A549 (cell line): Measurements from ENCODE around the gene CLIC5. TPM values are rescaled to one million over a fixed set of nuclear protein-coding genes. Genes with fewer than 3 reads are reported as not detected.

ENCODE experiments used
- ATAC-seq, 2 experiments: fragments of 200-7000 bp in 1 of 2; fragments of >200 bp in 1 of 2; cut with Nextera tagmentation in 1 of 2; cut with Tn5 transposase in 1 of 2; 3 replicates each; pipeline versions ENCODE4 v1.8.0 to v1.9.1; 2018 to 2020; ENCODE audit warnings: mild to moderate bottlenecking in 1 of 2, moderate library complexity in 1 of 2
- CTCF ChIA-PET: fragments of 300-600 bp; sonication (Branson Sonifier 250); formaldehyde crosslinking; extraction: SDS; loops from one replicate; lab custom pipeline; 2021; ENCODE audit warnings: antibody characterized with exemption, inconsistent platforms; lab: Yijun Ruan, JAX
- POLR2A ChIA-PET: fragments of 350-600 bp; formaldehyde crosslinking; extraction: SDS; loops from one replicate; lab custom pipeline; 2021; ENCODE audit warnings: antibody characterized with exemption, inconsistent platforms; lab: Yijun Ruan, JAX
- DNase-seq, 2 experiments: peaks; one replicate each; pipeline versions ENCODE4 v3.0.0 to v3.0.0-alpha.2; 2011 to 2016; ENCODE audit warnings: low read depth in 1 of 2, low spot score in 1 of 2
- FAIRE-seq: peaks from 2 replicates; lab custom pipeline; 2011; peaks lifted over from hg19 to GRCh38; lab: Jason Lieb, UNC
- H3K27ac ChIP-seq, 2 experiments: fragments of >200 bp; sonication (Bioruptor Twin); formaldehyde crosslinking; 3 replicates each; pipeline ENCODE4 v1.5.1; 2016 to 2017
- H3K4me1 ChIP-seq: fragments of >200 bp; sonication (Bioruptor Twin); formaldehyde crosslinking; 3 replicates; pipeline ENCODE4 v1.6.1; 2016
- H3K4me2 ChIP-seq: fragments of >200 bp; sonication (Bioruptor Twin); formaldehyde crosslinking; 3 replicates; pipeline ENCODE4 v1.6.1; 2016
- H3K4me3 ChIP-seq: fragments of >200 bp; sonication (Bioruptor Twin); formaldehyde crosslinking; 3 replicates; pipeline ENCODE4 v1.5.1; 2016
- H3K9me3 ChIP-seq: fragments of >200 bp; sonication (Bioruptor Twin); formaldehyde crosslinking; 3 replicates; pipeline ENCODE4 v1.6.1; 2016
- CBX2 ChIP-seq: fragments of 200-600 bp; sonication (generic); IDR thresholded peaks from 2 replicates; pipeline ENCODE4 v1.6.1; 2016; ENCODE audit warnings: low read depth, mild to moderate bottlenecking, borderline replicate concordance
- CBX8 ChIP-seq: fragments of 200-600 bp; sonication (generic); IDR thresholded peaks from 2 replicates; pipeline ENCODE4 v1.6.1; 2016
- E2F6 ChIP-seq: IDR thresholded peaks from 2 replicates; pipeline ENCODE4 v1.6.1; 2012; ENCODE audit warnings: low read depth, borderline replicate concordance
- EP300 ChIP-seq, 2 experiments: fragments of >200 bp; sonication (Bioruptor Twin); formaldehyde crosslinking; IDR thresholded peaks; 2 replicates in 1 of 2; 3 replicates in 1 of 2; pipeline ENCODE4 v1.6.1; 2016 to 2017
- FOSL2 ChIP-seq, 2 experiments: fragments of 450-650 bp in 1 of 2; fragments of >200 bp in 1 of 2; sonication (Bioruptor Twin) in 1 of 2; formaldehyde crosslinking; IDR thresholded peaks; 2 replicates each; pipeline versions ENCODE4 v1.5.0 to v1.6.1; 2016 to 2020; ENCODE audit warnings: mild to moderate bottlenecking in 1 of 2, moderate library complexity in 1 of 2
- HEYL ChIP-seq: fragments of 250-450 bp; sonication (Bioruptor Pico); IDR thresholded peaks from 2 replicates; pipeline ENCODE4 v1.8.0; 2021; ENCODE audit warnings: mild to moderate bottlenecking, moderate library complexity
- HOXA7 ChIP-seq: fragments of 250-450 bp; sonication (Bioruptor Pico); IDR thresholded peaks from 2 replicates; pipeline ENCODE4 v1.5.0; 2020; ENCODE audit warnings: mild to moderate bottlenecking, moderate library complexity
- HOXB13 ChIP-seq: fragments of 250-450 bp; sonication (Bioruptor Pico); IDR thresholded peaks from 2 replicates; pipeline ENCODE4 v1.5.0; 2020; ENCODE audit warnings: low read depth, mild to moderate bottlenecking, moderate library complexity
- JUNB ChIP-seq: fragments of >200 bp; sonication (Bioruptor Twin); formaldehyde crosslinking; IDR thresholded peaks from 2 replicates; pipeline ENCODE4 v1.6.1; 2016
- KDM5A ChIP-seq: fragments of 200-600 bp; sonication (generic); IDR thresholded peaks from 2 replicates; pipeline ENCODE4 v1.6.1; 2016; ENCODE audit warnings: antibody characterized with exemption, mild to moderate bottlenecking
- MAX ChIP-seq: IDR thresholded peaks from 2 replicates; pipeline ENCODE4 v1.6.1; 2012
- NFE2L2 ChIP-seq: fragments of 150-350 bp; conservative IDR thresholded peaks from 2 replicates; pipeline ENCODE4 v1.6.1; 2014; ENCODE audit warnings: low read length
- NPAS2 ChIP-seq: fragments of 250-450 bp; sonication (Bioruptor Pico); IDR thresholded peaks from 2 replicates; pipeline ENCODE4 v1.8.0; 2022; ENCODE audit warnings: mild to moderate bottlenecking, moderate library complexity, borderline replicate concordance
- RFX5 ChIP-seq: fragments of 450-650 bp; IDR thresholded peaks from 2 replicates; pipeline ENCODE4 v1.7.1; 2014; ENCODE audit warnings: antibody characterized with exemption, mild to moderate bottlenecking, moderate library complexity
- SMC3 ChIP-seq: fragments of >200 bp; sonication (Bioruptor Twin); formaldehyde crosslinking; IDR thresholded peaks from 3 replicates; pipeline ENCODE4 v1.6.1; 2018; ENCODE audit warnings: inconsistent platforms
- SREBF2 ChIP-seq: fragments of 450-650 bp; IDR thresholded peaks from 2 replicates; pipeline ENCODE4 v1.6.1; 2014; ENCODE audit warnings: mild to moderate bottlenecking, moderate library complexity
- TP53 ChIP-seq: fragments of 250-450 bp; sonication (Bioruptor Pico); IDR thresholded peaks from 2 replicates; pipeline ENCODE4 v1.5.0; 2021; ENCODE audit warnings: mild to moderate bottlenecking, moderate library complexity
- ZC3H11A ChIP-seq: fragments of 450-650 bp; IDR thresholded peaks from 2 replicates; pipeline ENCODE4 v1.6.1; 2014; ENCODE audit warnings: antibody characterized with exemption, mild to moderate bottlenecking
- WGBS: methylation state at CpG from one replicate; pipeline ENCODE4 v1.1.6; 2017; ENCODE audit errors: missing lambda C conversion rate; 5-methylcytosine and 5-hydroxymethylcytosine counted together
- polyA plus RNA-seq, 4 experiments: library from polyadenylated mRNA; depleted of rRNA in 3 of 4; stranded (reverse); fragments of >200 nt; fragmentation: RNase III in 1 of 4; extraction: RNeasy Plus Mini Kit Qiagen cat#74134 plus additional on column Dnase treatment in 1 of 4; gene quantifications; 2 replicates in 3 of 4; 3 replicates in 1 of 4; pipeline ENCODE4 v1.2.3, GENCODE V29; 2011 to 2017
- TF ChIP-seq, protein P1 (sequence below): IDR thresholded peaks from 2 replicates; pipeline ENCODE4 v1.6.1; 2012
- TF ChIP-seq, protein P2 (sequence below): fragments of 250-450 bp; sonication (Bioruptor Pico); IDR thresholded peaks from 2 replicates; pipeline ENCODE4 v1.5.0; 2021; ENCODE audit warnings: mild to moderate bottlenecking, moderate library complexity, borderline replicate concordance
- TF ChIP-seq, protein P3 (sequence below): fragments of >200 bp; sonication (Bioruptor Twin); formaldehyde crosslinking; IDR thresholded peaks from 3 replicates; pipeline ENCODE4 v1.6.1; 2016

CLIC5 gene
- polyA plus RNA-seq, 2 of the 4 experiments (the other 2 are of a cell fraction): not detected

DNA sequence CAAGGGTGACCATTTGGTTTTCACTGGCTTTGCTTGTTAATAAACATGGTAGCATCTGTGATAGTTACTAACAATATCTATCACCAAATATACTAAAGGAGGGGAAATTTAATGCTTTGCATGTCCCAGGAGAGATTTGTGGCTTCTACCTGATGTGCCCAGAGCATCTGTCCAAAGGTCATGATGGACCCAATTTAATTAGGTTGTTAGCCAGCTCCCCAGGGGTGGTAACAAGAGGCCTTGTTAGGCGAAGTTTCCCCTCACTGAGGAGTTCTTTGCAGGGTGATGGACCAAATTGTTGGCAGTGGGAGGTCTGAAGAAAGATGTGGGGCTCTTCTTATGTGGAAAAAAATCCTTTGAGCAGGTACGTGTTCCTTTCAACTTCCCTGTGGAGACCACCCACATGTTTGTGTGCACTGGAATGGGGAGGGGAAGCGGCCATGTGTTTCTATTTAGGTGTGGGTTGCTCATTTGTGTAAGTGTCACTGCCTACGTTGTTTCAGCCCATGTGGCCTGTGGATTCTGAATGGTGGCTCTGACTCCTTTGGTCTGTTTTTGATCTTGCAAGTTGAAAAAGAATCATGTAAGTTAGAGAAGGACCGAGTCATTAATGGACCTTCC is 137.6 kb downstream of the CLIC5 start (continued):
- TF ChIP-seq NPAS2 (CRISPR knock-in tag): no peak
- no peak for TF ChIP-seq ZC3H11A
- no peak for TF ChIP-seq HEYL (CRISPR knock-in tag)
- no peak for TF ChIP-seq CBX2
- TF ChIP-seq, protein P1, sequence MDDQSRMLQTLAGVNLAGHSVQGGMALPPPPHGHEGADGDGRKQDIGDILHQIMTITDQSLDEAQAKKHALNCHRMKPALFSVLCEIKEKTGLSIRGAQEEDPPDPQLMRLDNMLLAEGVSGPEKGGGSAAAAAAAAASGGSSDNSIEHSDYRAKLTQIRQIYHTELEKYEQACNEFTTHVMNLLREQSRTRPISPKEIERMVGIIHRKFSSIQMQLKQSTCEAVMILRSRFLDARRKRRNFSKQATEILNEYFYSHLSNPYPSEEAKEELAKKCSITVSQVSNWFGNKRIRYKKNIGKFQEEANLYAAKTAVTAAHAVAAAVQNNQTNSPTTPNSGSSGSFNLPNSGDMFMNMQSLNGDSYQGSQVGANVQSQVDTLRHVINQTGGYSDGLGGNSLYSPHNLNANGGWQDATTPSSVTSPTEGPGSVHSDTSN: no peak
- TF ChIP-seq SMC3: no peak

DNA sequence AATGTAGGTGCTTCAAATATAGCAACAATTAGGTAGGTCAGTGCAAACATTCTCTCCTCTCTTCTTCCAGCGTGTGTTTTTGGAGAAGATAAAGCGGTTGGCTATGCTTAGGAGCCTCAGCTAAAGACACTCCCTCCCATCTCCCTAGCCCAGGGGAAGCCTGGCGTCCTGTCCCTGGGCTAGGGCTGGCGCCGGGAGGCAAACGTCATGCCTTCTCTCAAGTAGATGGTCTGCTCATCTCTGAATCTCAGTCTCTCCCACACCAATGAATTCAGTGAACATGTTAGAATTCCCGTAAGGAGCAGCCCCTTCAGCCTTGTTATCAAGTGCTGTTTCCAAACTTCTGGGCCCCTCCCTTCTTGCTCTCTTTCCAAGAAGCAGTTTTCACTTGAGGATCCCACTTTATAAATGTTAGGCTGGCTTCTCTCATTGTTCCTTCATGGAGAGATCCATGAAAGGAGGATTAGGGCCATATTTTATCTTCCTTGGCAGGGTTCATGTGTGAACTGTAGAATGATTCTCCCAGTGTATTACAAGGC is 142.8 kb downstream of the CLIC5 start:
- no peaks in the 10 kb centered on the region for H3K9me3 ChIP-seq
- DNase-seq: no peak
- no peak for TF ChIP-seq NFE2L2
- TF ChIP-seq HOXB13 (CRISPR knock-in tag): no peak
- TF ChIP-seq, protein P2, sequence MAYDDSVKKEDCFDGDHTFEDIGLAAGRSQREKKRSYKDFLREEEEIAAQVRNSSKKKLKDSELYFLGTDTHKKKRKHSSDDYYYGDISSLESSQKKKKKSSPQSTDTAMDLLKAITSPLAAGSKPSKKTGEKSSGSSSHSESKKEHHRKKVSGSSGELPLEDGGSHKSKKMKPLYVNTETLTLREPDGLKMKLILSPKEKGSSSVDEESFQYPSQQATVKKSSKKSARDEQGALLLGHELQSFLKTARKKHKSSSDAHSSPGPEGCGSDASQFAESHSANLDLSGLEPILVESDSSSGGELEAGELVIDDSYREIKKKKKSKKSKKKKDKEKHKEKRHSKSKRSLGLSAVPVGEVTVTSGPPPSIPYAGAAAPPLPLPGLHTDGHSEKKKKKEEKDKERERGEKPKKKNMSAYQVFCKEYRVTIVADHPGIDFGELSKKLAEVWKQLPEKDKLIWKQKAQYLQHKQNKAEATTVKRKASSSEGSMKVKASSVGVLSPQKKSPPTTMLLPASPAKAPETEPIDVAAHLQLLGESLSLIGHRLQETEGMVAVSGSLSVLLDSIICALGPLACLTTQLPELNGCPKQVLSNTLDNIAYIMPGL (CRISPR knock-in tag): no peak
- no peak for TF ChIP-seq CBX2
- no peak for TF ChIP-seq HOXA7 (CRISPR knock-in tag)
- no peak for TF ChIP-seq CBX8
- TF ChIP-seq EP300 (IDR thresholded peaks at IDR 0.05): no peak
- TF ChIP-seq, protein P3, sequence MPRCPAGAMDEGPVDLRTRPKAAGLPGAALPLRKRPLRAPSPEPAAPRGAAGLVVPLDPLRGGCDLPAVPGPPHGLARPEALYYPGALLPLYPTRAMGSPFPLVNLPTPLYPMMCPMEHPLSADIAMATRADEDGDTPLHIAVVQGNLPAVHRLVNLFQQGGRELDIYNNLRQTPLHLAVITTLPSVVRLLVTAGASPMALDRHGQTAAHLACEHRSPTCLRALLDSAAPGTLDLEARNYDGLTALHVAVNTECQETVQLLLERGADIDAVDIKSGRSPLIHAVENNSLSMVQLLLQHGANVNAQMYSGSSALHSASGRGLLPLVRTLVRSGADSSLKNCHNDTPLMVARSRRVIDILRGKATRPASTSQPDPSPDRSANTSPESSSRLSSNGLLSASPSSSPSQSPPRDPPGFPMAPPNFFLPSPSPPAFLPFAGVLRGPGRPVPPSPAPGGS: no peak
- TF ChIP-seq JUNB: no peak
- TF ChIP-seq MAX: no peak
- TF ChIP-seq TP53 (CRISPR knock-in tag): no peak
- TF ChIP-seq KDM5A: no peak
- no peak for TF ChIP-seq SREBF2
- TF ChIP-seq E2F6: no peak
- no peak for TF ChIP-seq FOSL2 (IDR thresholded peaks at IDR 0.05)
- no peak for TF ChIP-seq FOSL2 (CRISPR knock-in tag; IDR thresholded peaks at IDR 0.05)
- TF ChIP-seq RFX5: no peak
- no peak overlapping the region for H3K27ac ChIP-seq
- H3K4me2 ChIP-seq: no peak overlapping the region
- FAIRE-seq: no peak
- ChIA-PET POLR2A (no interaction called here), CTCF (no interaction called here)
- 15% methylated on average over 6 of the region's 7 CpGs for WGBS
- no peak for ATAC-seq
- H3K4me1 ChIP-seq: no peaks in the 10 kb centered on the region
- H3K4me3 ChIP-seq: no peak overlapping the region
